ENCODE data around the gene ASMT. TPM values are rescaled to one million over a fixed set of nuclear protein-coding genes. Genes with fewer than 3 reads are reported as not detected.

Gene ASMT
- total and polyA plus RNA-seq, 4 donors: 0.26 TPM; not detected in 3

- TF ChIP-seq NR2F2 (IDR thresholded peaks at IDR 0.05) (no peak), TAF1 (conservative IDR thresholded peaks at IDR 0.05) (no peak), ZBTB33 (IDR thresholded peaks at IDR 0.05) (no peak), JUND (IDR thresholded peaks at IDR 0.05) (no peak)
Observed at GRCh38 chrX:1609762-1610161, 5.1 kb upstream of the ASMT start (continued).

- H3K4me3 ChIP-seq (ENCODE audit: low read depth in 1 of 3, low read length in 3 of 3): no peak overlapping the region
- no peaks in the 10 kb centered on the region for H3K27me3 ChIP-seq (ENCODE audit: control insufficient read depth in 4 of 4, insufficient read depth in 4 of 4, low read length in 3 of 4)
- WGBS: 83% methylated on average over 15 of the region's 15 CpGs
- H3K4me1 ChIP-seq (ENCODE audit: control insufficient read depth in 4 of 4, insufficient read depth in 4 of 4, low read length in 3 of 4): no peaks in the 10 kb centered on the region
- H3K9ac ChIP-seq (ENCODE audit: low read depth in 1 of 2, low read length in 2 of 2): no peak overlapping the region
- no peak for DNase-seq (ENCODE audit: low spot score)
- H3K9me3 ChIP-seq (ENCODE audit: control insufficient read depth in 4 of 4, low read length in 3 of 4): no peaks in the 10 kb centered on the region
- H3K36me3 ChIP-seq (ENCODE audit: control insufficient read depth in 4 of 4, insufficient read depth in 3 of 4, low read depth in 1 of 4, low read length in 3 of 4): no peaks in the 10 kb centered on the region
- TF ChIP-seq RAD21 (IDR thresholded peaks at IDR 0.05) (no peak), NR2F2 (IDR thresholded peaks at IDR 0.05) (no peak)
- H3K27ac ChIP-seq (ENCODE audit: low read depth in 1 of 2, low read length in 2 of 2): no peak overlapping the region
Observed at GRCh38 chrX:1610166-1610565, 4.7 kb upstream of the ASMT start.

GRCh38 chrX:1610736-1611135, 4.1 kb upstream of the ASMT start:
- TF ChIP-seq FOXA1 (IDR thresholded peaks at IDR 0.05) (no peak), REST (IDR thresholded peaks at IDR 0.05) (no peak), HNF4G (IDR thresholded peaks at IDR 0.05) (no peak), JUND (IDR thresholded peaks at IDR 0.05) (no peak), SP1 (IDR thresholded peaks at IDR 0.05) (no peak), FOXA2 (IDR thresholded peaks at IDR 0.05) (no peak), CTCF (IDR thresholded peaks at IDR 0.05; ENCODE audit: low read depth, low read length, missing input control) (no peak), YY1 (IDR thresholded peaks at IDR 0.05) (no peak), GABPA (IDR thresholded peaks at IDR 0.05 in 1 of 2, conservative IDR thresholded peaks at IDR 0.05 in 1 of 2) (no peak), RAD21 (IDR thresholded peaks at IDR 0.05) (no peak)
- H3K27ac ChIP-seq (ENCODE audit: low read depth in 1 of 2, low read length in 2 of 2): no peak overlapping the region
- H3K4me3 ChIP-seq (ENCODE audit: low read depth in 1 of 3, low read length in 3 of 3): no peak overlapping the region
- H3K9ac ChIP-seq (ENCODE audit: low read depth in 1 of 2, low read length in 2 of 2): no peak overlapping the region
- no peaks in the 10 kb centered on the region for H3K27me3 ChIP-seq (ENCODE audit: control insufficient read depth in 4 of 4, insufficient read depth in 4 of 4, low read length in 3 of 4)
- 85% methylated on average over 12 of the region's 12 CpGs for WGBS
- DNase-seq (ENCODE audit: low spot score): no peak
- no peaks in the 10 kb centered on the region for H3K4me1 ChIP-seq (ENCODE audit: control insufficient read depth in 4 of 4, insufficient read depth in 4 of 4, low read length in 3 of 4)
- no peaks in the 10 kb centered on the region for H3K9me3 ChIP-seq (ENCODE audit: control insufficient read depth in 4 of 4, low read length in 3 of 4)
- no peaks in the 10 kb centered on the region for H3K36me3 ChIP-seq (ENCODE audit: control insufficient read depth in 4 of 4, insufficient read depth in 3 of 4, low read depth in 1 of 4, low read length in 3 of 4)
